ENCODE data around the gene ASTN1. TPM values are rescaled to one million over a fixed set of nuclear protein-coding genes. Genes with fewer than 3 reads are reported as not detected.

The ASTN1 gene
- polyA plus RNA-seq (2013, experiment 1 of 2): 0.08 TPM
- polyA plus RNA-seq (2013, experiment 2 of 2): 0.05 TPM

GRCh38 chr1:177164380-177165068 is at the start of gene ASTN1:
ASTN1 (minus strand) TSS chr1:177164712; CDS start chr1:177164676, 36 bp downstream.
- no peak within 1 kb of the TSS for H3K23ac ChIP-seq (ENCODE audit: low read length in 2 of 2)
- no peak within 1 kb of the TSS for H2AK5ac ChIP-seq (ENCODE audit: low read length, severe bottlenecking)
- no peak within 1 kb of the TSS for H4K8ac ChIP-seq (ENCODE audit: low read length)
- H3K18ac ChIP-seq (ENCODE audit: low read depth in 1 of 2, low read length in 2 of 2): peak within 1 kb of the TSS in 1 of 2 experiments; percentile 50
- H2BK5ac ChIP-seq (ENCODE audit: low read depth, low read length, poor library complexity, severe bottlenecking): no peak within 1 kb of the TSS
- no peak within 1 kb of the TSS for H2BK120ac ChIP-seq (ENCODE audit: low read depth, low read length)
- H3K27me3 ChIP-seq (ENCODE audit: control insufficient read depth in 1 of 2, insufficient read depth in 1 of 2, low read length in 2 of 2): peaks cover 62 to 99% of the 10 kb centered on the region in 2 experiments
- peak within 1 kb of the TSS; percentile 28 to 71 for H3K4me3 ChIP-seq (ENCODE audit: insufficient read depth in 1 of 2, low read depth in 1 of 2, low read length in 2 of 2)
- no peak for DNase-seq
- H3K9ac ChIP-seq (ENCODE audit: low read length): no peak within 1 kb of the TSS
- no peak within 1 kb of the TSS for H2BK12ac ChIP-seq (ENCODE audit: low read length in 2 of 2)
- peaks cover 6% of the 10 kb centered on the region for H3K4me1 ChIP-seq (ENCODE audit: control insufficient read depth, insufficient read depth, low read depth, low read length)
- peak within 1 kb of the TSS; percentile 21 for H2AFZ ChIP-seq (ENCODE audit: low read depth, low read length)
- H3K79me1 ChIP-seq (replicated peaks; ENCODE audit: low read length, poor library complexity, severe bottlenecking): no peaks in the 10 kb centered on the region
- no peaks in the 10 kb centered on the region for H3K36me3 ChIP-seq (ENCODE audit: control insufficient read depth in 1 of 2, insufficient read depth in 2 of 2, low read depth in 1 of 2, low read length in 2 of 2)
- H2BK15ac ChIP-seq (ENCODE audit: low read depth, poor library complexity, severe bottlenecking): no peak within 1 kb of the TSS
- H4K91ac ChIP-seq (ENCODE audit: low read length): no peak within 1 kb of the TSS
- H3K27ac ChIP-seq (ENCODE audit: low read length, poor library complexity, severe bottlenecking): no peak within 1 kb of the TSS
- no peak within 1 kb of the TSS for H3K4ac ChIP-seq (ENCODE audit: low read depth in 1 of 2, low read length in 2 of 2)
- H3K14ac ChIP-seq (ENCODE audit: low read length in 2 of 2): peak within 1 kb of the TSS in 1 of 2 experiments; percentile 35
- H3K4me2 ChIP-seq (ENCODE audit: low read length, poor library complexity, severe bottlenecking): peak within 1 kb of the TSS; percentile 58
- under 1% methylated on average over 39 of the region's 49 CpGs for WGBS
- H3K9me3 ChIP-seq (ENCODE audit: control insufficient read depth, low read length): no peaks in the 10 kb centered on the region

DNA sequence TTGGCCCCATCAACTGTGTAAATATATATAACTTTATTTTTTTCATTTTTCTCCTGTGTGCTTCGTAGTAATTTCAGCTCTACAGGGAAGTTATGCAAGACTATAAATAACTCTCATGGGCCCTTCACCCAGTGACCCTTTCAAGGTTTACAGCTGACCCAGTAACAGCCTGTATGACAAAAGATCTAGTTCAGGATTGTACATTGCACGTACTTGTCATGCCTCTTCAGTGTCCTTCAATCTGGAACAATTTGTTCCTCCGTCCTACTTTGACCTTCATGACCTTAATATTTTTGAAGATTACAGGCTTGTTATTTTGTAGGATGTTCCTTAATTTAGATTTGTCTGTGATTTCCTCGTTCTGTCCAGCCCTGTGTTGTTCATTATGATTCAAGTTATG is 46.7 kb upstream of the ASTN1 start:
- H4K8ac ChIP-seq (ENCODE audit: low read length): no peak overlapping the region
- H3K4me3 ChIP-seq (ENCODE audit: insufficient read depth in 1 of 2, low read depth in 1 of 2, low read length in 2 of 2): no peak overlapping the region
- H2BK12ac ChIP-seq (ENCODE audit: low read length in 2 of 2): no peak overlapping the region
- no peak overlapping the region for H2BK120ac ChIP-seq (ENCODE audit: low read depth, low read length)
- no peak overlapping the region for H3K9ac ChIP-seq (ENCODE audit: low read length)
- 4% methylated on average over 3 of the region's 4 CpGs for WGBS
- H3K4me1 ChIP-seq (ENCODE audit: control insufficient read depth, insufficient read depth, low read depth, low read length): peaks cover 6% of the 10 kb centered on the region
- no peak overlapping the region for H3K27ac ChIP-seq (ENCODE audit: low read length, poor library complexity, severe bottlenecking)
- no peak overlapping the region for H3K4me2 ChIP-seq (ENCODE audit: low read length, poor library complexity, severe bottlenecking)
- H3K18ac ChIP-seq (ENCODE audit: low read depth in 1 of 2, low read length in 2 of 2): no peak overlapping the region
- H2BK5ac ChIP-seq (ENCODE audit: low read depth, low read length, poor library complexity, severe bottlenecking): no peak overlapping the region
- no peaks in the 10 kb centered on the region for H3K36me3 ChIP-seq (ENCODE audit: control insufficient read depth in 1 of 2, insufficient read depth in 2 of 2, low read depth in 1 of 2, low read length in 2 of 2)
- no peak overlapping the region for H3K23ac ChIP-seq (ENCODE audit: low read length in 2 of 2)
- no peak overlapping the region for H2AFZ ChIP-seq (ENCODE audit: low read depth, low read length)
- no peaks in the 10 kb centered on the region for H3K27me3 ChIP-seq (ENCODE audit: control insufficient read depth in 1 of 2, insufficient read depth in 1 of 2, low read length in 2 of 2)
- H3K4ac ChIP-seq (ENCODE audit: low read depth in 1 of 2, low read length in 2 of 2): no peak overlapping the region
- H2AK5ac ChIP-seq (ENCODE audit: low read length, severe bottlenecking): no peak overlapping the region
- no peak overlapping the region for H2BK15ac ChIP-seq (ENCODE audit: low read depth, poor library complexity, severe bottlenecking)
- H4K91ac ChIP-seq (ENCODE audit: low read length): no peak overlapping the region
- H3K14ac ChIP-seq (ENCODE audit: low read length in 2 of 2): no peak overlapping the region
- H3K79me1 ChIP-seq (replicated peaks; ENCODE audit: low read length, poor library complexity, severe bottlenecking): no peaks in the 10 kb centered on the region
- peaks cover 17% of the 10 kb centered on the region for H3K9me3 ChIP-seq (ENCODE audit: control insufficient read depth, low read length)
- peak; percentile 58 for DNase-seq

- Histone ChIP-seq H2AK5ac (ENCODE audit: low read length, severe bottlenecking) (no peak overlapping the region), H3K27me3 (ENCODE audit: control insufficient read depth in 1 of 2, insufficient read depth in 1 of 2, low read length in 2 of 2) (no peaks in the 10 kb centered on the region), H3K4me1 (ENCODE audit: control insufficient read depth, insufficient read depth, low read depth, low read length) (peaks cover 6% of the 10 kb centered on the region), H2BK120ac (ENCODE audit: low read depth, low read length) (no peak overlapping the region), H3K18ac (ENCODE audit: low read depth in 1 of 2, low read length in 2 of 2) (no peak overlapping the region), H2BK12ac (ENCODE audit: low read length in 2 of 2) (peak overlapping the region in 1 of 2 experiments; percentile 15), H3K9ac (ENCODE audit: low read length) (no peak overlapping the region), H2AFZ (ENCODE audit: low read depth, low read length) (no peak overlapping the region), H4K91ac (ENCODE audit: low read length) (no peak overlapping the region), H3K4me3 (ENCODE audit: insufficient read depth in 1 of 2, low read depth in 1 of 2, low read length in 2 of 2) (no peak overlapping the region), H4K8ac (ENCODE audit: low read length) (no peak overlapping the region), H3K14ac (ENCODE audit: low read length in 2 of 2) (no peak overlapping the region), H3K9me3 (ENCODE audit: control insufficient read depth, low read length) (peaks cover 6% of the 10 kb centered on the region), H3K4ac (ENCODE audit: low read depth in 1 of 2, low read length in 2 of 2) (no peak overlapping the region), H3K27ac (ENCODE audit: low read length, poor library complexity, severe bottlenecking) (no peak overlapping the region), H3K79me1 (replicated peaks; ENCODE audit: low read length, poor library complexity, severe bottlenecking) (no peaks in the 10 kb centered on the region), H3K36me3 (ENCODE audit: control insufficient read depth in 1 of 2, insufficient read depth in 2 of 2, low read depth in 1 of 2, low read length in 2 of 2) (no peaks in the 10 kb centered on the region), H2BK15ac (ENCODE audit: low read depth, poor library complexity, severe bottlenecking) (no peak overlapping the region), H3K4me2 (ENCODE audit: low read length, poor library complexity, severe bottlenecking) (no peak overlapping the region), H2BK5ac (ENCODE audit: low read depth, low read length, poor library complexity, severe bottlenecking) (no peak overlapping the region), H3K23ac (ENCODE audit: low read length in 2 of 2) (no peak overlapping the region)
- peak; percentile 28 for DNase-seq
Observed at GRCh38 chr1:177210071-177210470, 45.6 kb upstream of the ASTN1 start.

DNA sequence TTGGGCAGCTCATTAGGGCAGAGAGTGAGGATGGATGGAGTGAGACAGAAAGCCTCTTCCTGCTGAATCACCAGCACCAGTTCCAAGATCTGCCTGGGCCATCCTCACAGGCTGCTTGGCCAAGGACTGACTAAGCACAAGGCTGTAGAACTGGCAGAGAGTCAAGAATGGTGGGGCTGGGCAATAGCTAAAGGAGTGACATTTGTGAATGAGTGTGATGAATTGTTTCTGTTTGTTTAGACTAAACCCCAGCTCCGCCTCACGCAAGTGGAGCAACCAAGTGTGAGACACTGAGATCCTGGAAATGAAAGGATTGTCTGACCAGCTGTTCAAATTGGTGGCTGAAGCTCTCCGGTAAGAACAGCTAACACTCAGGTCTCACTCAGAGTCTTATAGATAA is 44.8 kb upstream of the ASTN1 start:
- Histone ChIP-seq H2BK15ac (ENCODE audit: low read depth, poor library complexity, severe bottlenecking) (no peak overlapping the region), H2BK12ac (ENCODE audit: low read length in 2 of 2) (no peak overlapping the region), H3K23ac (ENCODE audit: low read length in 2 of 2) (no peak overlapping the region), H3K18ac (ENCODE audit: low read depth in 1 of 2, low read length in 2 of 2) (peak overlapping the region in 1 of 2 experiments; percentile 48), H3K4ac (ENCODE audit: low read depth in 1 of 2, low read length in 2 of 2) (no peak overlapping the region), H4K91ac (ENCODE audit: low read length) (no peak overlapping the region), H3K4me3 (ENCODE audit: insufficient read depth in 1 of 2, low read depth in 1 of 2, low read length in 2 of 2) (no peak overlapping the region), H3K4me2 (ENCODE audit: low read length, poor library complexity, severe bottlenecking) (no peak overlapping the region), H2AK5ac (ENCODE audit: low read length, severe bottlenecking) (no peak overlapping the region), H4K8ac (ENCODE audit: low read length) (no peak overlapping the region), H2BK120ac (ENCODE audit: low read depth, low read length) (no peak overlapping the region), H2BK5ac (ENCODE audit: low read depth, low read length, poor library complexity, severe bottlenecking) (no peak overlapping the region), H3K14ac (ENCODE audit: low read length in 2 of 2) (no peak overlapping the region), H3K27me3 (ENCODE audit: control insufficient read depth in 1 of 2, insufficient read depth in 1 of 2, low read length in 2 of 2) (no peaks in the 10 kb centered on the region), H3K79me1 (replicated peaks; ENCODE audit: low read length, poor library complexity, severe bottlenecking) (no peaks in the 10 kb centered on the region), H3K9me3 (ENCODE audit: control insufficient read depth, low read length) (peaks cover 2% of the 10 kb centered on the region), H2AFZ (ENCODE audit: low read depth, low read length) (no peak overlapping the region), H3K27ac (ENCODE audit: low read length, poor library complexity, severe bottlenecking) (peak overlapping the region; percentile 31), H3K4me1 (ENCODE audit: control insufficient read depth, insufficient read depth, low read depth, low read length) (peaks cover 6% of the 10 kb centered on the region), H3K9ac (ENCODE audit: low read length) (no peak overlapping the region), H3K36me3 (ENCODE audit: control insufficient read depth in 1 of 2, insufficient read depth in 2 of 2, low read depth in 1 of 2, low read length in 2 of 2) (no peaks in the 10 kb centered on the region)
- DNase-seq: peak; percentile 100
- 0% methylated on average over 2 of the region's 3 CpGs for WGBS

All from mesenchymal stem cell (in vitro differentiated cells and primary cell).